Fibroblast of villous mesenchyme (primary cell): ENCODE results near the gene CHAD. TPM values are rescaled to one million over a fixed set of nuclear protein-coding genes. Genes with fewer than 3 reads are reported as not detected.

Experiments used
- DNase-seq: peaks from one replicate; pipeline ENCODE4 v3.0.0-alpha.2; 2010; ENCODE audit warnings: low read depth
- H3K4me3 ChIP-seq: 2 replicates; pipeline ENCODE4 v1.5.1; 2011; ENCODE audit warnings: low read depth, mild to moderate bottlenecking, low read length
- total RNA-seq: library from RNA; depleted of rRNA; stranded (reverse); fragments of >200 nt; gene quantifications from 2 replicates; pipeline ENCODE4 v1.2.3, GENCODE V29; 2012
- TF ChIP-seq, protein P1 (sequence below): IDR thresholded peaks from 2 replicates; pipeline ENCODE4 v1.5.1; 2012; ENCODE audit warnings: low read depth, mild to moderate bottlenecking, low read length; ENCODE audit not compliant: insufficient read depth

Gene CHAD
- total RNA-seq, 1 donor: not detected

DNA sequence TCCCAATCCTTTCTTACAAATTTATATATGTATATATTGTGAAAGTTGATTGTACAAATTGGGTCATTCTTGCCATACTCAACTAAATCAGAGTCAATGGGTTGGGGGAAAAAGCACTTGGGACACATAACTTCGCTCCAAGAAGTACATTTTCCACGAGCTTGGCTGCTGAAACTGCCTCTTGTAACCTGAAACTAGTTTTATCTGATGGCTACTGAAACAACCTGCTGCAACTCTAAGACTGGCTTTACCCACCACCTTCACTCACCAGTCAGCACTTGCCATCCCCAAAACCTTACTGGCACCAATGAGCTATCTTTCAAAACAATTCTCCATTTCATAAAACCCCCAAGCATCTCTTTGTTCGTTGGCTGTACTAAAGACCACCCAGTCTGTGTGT, 25.1 kb upstream of the CHAD start:
- DNase-seq: no peak
- H3K4me3 ChIP-seq: no peak overlapping the region
- TF ChIP-seq, protein P1, sequence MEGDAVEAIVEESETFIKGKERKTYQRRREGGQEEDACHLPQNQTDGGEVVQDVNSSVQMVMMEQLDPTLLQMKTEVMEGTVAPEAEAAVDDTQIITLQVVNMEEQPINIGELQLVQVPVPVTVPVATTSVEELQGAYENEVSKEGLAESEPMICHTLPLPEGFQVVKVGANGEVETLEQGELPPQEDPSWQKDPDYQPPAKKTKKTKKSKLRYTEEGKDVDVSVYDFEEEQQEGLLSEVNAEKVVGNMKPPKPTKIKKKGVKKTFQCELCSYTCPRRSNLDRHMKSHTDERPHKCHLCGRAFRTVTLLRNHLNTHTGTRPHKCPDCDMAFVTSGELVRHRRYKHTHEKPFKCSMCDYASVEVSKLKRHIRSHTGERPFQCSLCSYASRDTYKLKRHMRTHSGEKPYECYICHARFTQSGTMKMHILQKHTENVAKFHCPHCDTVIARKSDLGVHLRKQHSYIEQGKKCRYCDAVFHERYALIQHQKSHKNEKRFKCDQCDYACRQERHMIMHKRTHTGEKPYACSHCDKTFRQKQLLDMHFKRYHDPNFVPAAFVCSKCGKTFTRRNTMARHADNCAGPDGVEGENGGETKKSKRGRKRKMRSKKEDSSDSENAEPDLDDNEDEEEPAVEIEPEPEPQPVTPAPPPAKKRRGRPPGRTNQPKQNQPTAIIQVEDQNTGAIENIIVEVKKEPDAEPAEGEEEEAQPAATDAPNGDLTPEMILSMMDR: no peak

DNA sequence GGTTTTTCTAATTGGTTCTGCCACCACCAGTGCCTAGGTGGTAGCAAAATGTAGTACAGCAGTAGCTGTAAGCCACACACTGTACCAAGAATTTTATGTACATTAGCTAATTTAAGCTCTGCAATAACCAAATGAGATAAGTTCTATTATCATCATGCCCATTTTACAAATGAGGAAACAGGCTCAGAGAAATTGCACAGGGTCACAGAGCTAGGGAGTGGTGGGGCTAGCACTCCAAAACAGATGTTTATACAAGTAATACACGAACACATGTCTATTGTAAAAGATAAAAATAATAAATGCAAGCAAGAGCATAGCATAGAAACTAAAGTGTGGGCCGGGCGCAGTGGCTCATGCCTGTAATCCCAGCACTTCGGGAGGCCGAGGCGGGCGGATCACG, 23.5 kb upstream of the CHAD start:
- TF ChIP-seq, protein P1: no peak
- no peak for DNase-seq
- H3K4me3 ChIP-seq: no peak overlapping the region

DNA sequence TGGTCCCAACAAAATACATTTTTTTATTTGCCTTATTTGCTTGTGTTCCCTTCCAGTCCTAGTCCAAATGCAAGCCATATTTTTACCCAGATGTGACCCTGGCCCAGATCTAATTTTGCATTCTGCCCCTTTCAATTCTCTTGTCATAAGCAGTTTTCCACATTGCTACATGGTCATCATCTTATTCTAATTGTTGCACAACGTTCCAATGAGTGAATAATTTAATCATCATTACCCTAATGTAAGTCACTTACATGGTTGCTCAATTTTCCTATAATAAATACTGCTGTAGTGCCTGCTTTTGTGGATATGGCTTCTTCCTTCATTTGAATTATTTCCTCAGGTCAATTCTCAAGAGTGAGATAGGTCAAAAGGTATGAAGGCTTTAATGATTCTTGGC, 22.8 kb upstream of the CHAD start:
- DNase-seq: no peak

DNA sequence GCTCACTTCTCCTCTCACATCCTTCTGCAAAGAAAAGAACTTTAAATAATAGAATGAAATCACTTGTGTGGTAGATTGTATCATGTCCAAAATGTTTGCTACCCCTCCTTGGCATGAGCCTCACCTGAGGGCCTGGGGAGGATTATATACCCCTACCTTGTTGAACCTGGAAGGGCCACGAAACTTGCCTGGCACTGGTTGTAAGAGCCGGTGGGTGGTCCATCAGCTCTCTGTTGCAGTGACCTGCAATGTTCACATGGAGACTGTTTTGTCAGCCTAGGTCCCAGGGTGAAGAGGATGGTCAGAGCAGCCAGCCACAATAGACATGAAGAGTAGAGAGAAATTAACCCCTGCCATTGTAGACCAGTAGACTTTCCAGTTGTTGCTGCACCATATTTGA, 20.2 kb upstream of the CHAD start:
- no peak overlapping the region for H3K4me3 ChIP-seq
- no peak for DNase-seq
- TF ChIP-seq, protein P1: no peak

More for the DNA sequence above, 22.8 kb upstream of the CHAD start:
- no peak overlapping the region for H3K4me3 ChIP-seq
- TF ChIP-seq, protein P1: no peak

DNA sequence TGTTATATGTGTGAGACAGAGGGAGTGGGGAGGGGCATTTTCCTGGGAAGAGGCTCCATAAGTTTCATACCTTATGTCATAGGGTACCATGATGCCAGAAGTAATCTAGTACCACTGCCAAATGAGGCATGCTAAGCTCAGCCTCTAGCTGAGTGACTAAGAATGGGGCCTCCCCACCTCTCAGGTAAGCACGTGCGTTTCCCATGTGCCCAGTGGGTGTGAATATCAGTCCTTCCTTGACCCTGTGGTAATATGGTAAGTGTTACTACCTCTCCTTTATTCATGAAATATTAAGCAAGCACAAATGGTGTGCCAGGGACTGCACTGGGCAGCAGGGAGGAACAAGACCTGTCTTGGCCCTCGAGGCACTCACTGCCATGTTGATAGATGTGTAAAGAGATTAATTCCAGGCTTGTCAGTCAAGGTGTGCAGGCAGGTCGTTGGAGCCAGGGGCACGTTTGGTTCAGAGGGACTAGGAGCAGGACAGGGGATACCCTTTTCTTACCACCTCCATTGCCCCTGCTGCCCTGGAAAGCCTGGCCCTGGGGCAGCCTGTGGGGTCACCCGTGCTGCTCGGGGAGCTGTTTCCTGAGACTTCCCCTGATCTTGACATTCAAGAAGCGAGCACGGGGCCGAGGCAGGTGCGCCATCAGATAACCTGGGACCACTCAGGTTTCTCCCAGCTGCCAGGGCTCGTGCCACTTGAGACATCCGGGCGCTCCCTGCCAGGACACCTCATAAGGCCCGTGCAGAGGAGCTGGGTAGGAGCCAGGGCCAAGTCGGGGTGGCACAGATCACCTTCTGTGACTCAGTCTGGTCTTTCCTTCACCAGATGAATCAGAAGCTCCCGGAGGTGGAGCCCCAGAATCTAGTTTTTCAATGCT, 18.8 kb upstream of the CHAD start:
- H3K4me3 ChIP-seq: no peak overlapping the region
- no peak for DNase-seq
- TF ChIP-seq, protein P1: no peak

DNA sequence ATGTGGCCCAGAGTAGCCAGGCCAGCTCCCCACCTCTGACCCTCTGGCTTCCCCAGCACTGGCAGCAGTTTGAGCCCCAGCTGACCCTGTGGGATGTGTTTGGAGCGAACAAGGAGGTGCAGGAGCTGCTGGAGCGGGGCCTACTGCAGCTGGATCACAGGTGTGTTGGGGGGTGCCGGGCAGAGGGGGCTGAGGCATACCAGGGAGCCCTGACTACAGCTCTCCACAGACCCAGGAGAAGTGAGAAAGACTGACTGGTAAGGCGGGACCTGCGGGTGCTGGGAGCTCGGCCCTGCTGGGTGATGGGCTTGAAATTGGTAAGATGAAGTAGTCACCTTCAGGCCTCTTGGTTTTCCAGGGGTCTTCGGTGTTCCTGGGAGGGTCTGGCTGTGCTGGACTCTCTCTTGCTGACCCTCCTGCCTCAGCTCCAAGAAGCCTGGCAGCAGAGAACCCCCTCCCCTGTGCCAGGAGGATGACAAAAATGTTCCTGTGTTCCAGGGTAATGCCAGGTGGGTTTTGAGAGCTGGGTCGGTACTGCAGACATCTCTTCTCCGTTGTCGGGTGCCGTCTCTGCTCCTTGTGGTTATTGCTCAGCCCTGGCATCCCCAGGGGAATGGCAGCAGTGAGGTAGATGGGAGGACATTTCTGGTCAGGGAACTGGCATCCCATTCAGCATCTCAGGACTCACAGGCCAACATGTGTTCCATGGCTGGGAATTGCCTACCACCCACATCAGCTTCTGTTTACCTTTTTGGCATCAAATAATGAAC, 15.9 kb upstream of the CHAD start:
- DNase-seq: no peak
- H3K4me3 ChIP-seq: no peak overlapping the region
- TF ChIP-seq, protein P1: no peak
